GM18508 (cell line): ENCODE data around the gene SPHK2.
"Not testable (repeated sequence)": the region's sequence is repeated elsewhere in the genome, so short reads cannot be mapped to it uniquely, and the experiment has no call there.

ENCODE experiments used
- ATAC-seq: cut with Tn5 transposase; IDR thresholded peaks from one replicate; pipeline ENCODE4 v1.9.1; 2021; ENCODE audit warnings: moderate number of reproducible peaks; ENCODE audit not compliant: insufficient read depth, unreplicated experiment

SPHK2 gene

DNA sequence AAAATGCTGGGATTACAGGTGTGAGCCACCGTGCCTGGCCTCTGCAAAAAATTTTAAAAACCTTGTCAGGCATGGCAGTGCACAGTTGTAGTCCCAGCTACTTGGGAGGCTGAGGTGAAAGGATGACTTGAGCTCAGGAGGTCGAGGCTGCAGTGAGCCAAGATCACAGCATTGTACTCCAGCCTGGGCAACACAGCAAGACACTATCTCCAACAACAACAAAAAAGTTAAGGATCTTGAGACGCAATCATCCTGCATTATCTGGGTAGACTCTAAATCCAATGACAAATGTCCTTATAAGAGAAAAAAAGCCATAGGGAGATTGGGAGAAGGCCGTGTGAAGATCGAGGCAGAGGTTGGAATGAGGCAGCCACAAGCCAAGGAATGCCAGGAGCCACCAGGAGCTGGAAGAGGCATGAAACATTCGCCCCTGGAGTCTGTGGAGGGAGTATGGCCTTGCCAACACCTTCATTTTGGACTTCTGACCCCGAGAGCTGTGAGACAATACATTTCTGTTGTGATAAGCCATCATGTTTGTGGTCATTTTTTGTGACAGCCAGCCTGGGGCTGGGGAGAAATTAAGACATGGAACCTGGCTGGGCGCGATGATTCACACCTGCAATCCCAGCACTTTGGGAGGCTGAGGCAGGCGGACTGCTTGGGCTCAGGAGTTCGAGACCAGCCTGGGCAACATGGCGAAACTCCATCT is 31.8 kb downstream of the SPHK2 start:
- ATAC-seq = no peak

DNA sequence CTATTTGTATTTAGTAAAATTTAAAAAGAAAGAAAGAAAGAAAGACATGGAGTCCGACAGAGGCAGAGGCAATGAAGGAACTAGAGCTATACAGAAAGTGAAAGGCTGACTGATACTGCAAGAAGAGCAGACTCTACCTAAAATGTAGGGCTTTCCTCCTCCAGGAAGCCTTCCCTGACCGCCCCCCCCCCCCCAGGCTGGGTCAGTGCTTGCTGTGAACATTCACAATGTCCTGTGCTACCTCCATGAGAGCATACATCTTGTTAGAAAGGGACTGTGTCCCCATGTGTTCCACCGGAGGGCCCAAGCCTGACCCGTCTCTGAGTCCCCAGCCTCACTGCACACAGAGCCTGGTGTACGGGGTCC is 32.4 kb downstream of the SPHK2 start:
- ATAC-seq = no peak

- no peak for ATAC-seq
Measured at GRCh38 chr19:48654299-48655059, 35.2 kb downstream of the SPHK2 start.

GRCh38 chr19:48656840-48657474 is 37.7 kb downstream of the SPHK2 start:
- ATAC-seq = no peak

DNA sequence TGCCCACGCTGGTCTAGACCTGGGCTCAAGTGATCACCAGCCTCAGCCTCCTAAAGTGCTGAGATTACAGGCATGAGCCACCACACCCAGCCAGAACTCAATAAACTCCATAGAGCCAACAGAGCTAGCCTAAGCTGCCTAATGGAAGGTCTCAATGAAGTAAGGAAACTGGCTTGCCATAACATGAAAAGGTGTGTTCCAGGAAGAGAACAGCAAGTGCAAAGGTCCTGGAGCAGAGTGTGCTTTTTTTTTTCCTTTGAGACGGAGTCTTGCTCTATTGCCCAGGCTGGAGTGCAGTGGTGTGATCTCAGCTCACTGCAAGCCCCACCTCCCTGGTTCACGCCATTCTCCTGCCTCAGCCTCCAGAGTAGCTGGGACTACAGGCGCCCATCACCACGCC is 38.5 kb downstream of the SPHK2 start:
- not testable (repeated sequence) for ATAC-seq

- no peak for ATAC-seq
Measured at GRCh38 chr19:48658483-48658882, 39.2 kb downstream of the SPHK2 start.

- no peak for ATAC-seq
Measured at GRCh38 chr19:48659768-48660167, 40.5 kb downstream of the SPHK2 start.

- ATAC-seq = peak; percentile 62
Measured at GRCh38 chr19:48660852-48661710, 41.8 kb downstream of the SPHK2 start.

- no peak for ATAC-seq
Measured at GRCh38 chr19:48661711-48662090, 42.4 kb downstream of the SPHK2 start.

- no peak for ATAC-seq
Measured at GRCh38 chr19:48663667-48664066, 44.4 kb downstream of the SPHK2 start.

- ATAC-seq = no peak
Measured at GRCh38 chr19:48664476-48664875, 45.2 kb downstream of the SPHK2 start.

- no peak for ATAC-seq
Measured at GRCh38 chr19:48665786-48666185, 46.5 kb downstream of the SPHK2 start.

DNA sequence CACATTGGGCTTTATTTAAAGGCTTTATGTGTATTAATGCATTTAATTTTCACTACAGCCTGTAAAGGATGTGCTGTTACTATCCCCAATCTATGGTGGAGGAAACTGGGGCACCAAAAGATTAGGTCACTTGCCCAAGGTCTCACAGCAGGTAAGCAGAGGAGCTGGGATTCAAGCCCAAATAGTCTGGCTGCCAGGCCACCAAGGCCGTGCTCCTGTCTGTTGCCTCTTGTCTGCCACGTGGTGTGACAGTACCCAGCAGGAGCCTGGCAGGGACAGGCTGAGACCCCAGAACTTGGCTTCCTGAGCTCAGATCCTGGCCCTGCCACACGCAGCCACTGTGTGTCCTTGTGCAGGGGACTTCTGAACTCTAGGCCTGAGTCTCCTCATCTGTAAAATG is 49.0 kb downstream of the SPHK2 start:
- no peak for ATAC-seq

- ATAC-seq = no peak
Measured at GRCh38 chr19:48668761-48669160, 49.5 kb downstream of the SPHK2 start.

- ATAC-seq = no peak
Measured at GRCh38 chr19:48669903-48670668, 50.8 kb downstream of the SPHK2 start.

- ATAC-seq = no peak
Measured at GRCh38 chr19:48670699-48671445, 51.6 kb downstream of the SPHK2 start.

DNA sequence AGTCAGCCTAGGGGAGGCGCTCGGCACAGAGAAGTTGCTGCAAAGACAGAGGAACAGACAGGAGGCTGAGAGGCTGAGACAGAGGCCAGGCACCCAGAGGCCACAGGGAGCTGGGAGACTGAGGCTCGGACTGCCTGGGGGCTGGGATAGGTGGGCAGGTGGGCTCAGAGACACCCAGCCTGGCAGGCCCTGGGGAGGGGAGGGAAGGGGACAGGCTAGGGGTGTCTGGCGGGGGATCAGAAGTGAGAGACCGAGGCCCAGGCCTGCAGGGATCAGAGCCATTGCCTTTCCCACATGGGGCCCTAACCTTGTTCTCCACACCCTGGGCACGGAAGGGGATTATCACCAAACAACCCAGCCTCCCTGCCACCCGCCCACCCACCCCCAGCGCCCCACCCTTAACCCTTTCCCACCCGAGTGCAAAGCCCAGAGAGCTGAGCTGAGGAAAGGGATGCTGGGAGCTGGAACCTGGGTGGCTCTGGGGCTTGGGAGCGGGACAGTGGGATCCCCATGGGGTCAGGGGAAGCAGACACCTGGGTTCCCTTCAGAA is 52.2 kb downstream of the SPHK2 start:
- no peak for ATAC-seq

DNA sequence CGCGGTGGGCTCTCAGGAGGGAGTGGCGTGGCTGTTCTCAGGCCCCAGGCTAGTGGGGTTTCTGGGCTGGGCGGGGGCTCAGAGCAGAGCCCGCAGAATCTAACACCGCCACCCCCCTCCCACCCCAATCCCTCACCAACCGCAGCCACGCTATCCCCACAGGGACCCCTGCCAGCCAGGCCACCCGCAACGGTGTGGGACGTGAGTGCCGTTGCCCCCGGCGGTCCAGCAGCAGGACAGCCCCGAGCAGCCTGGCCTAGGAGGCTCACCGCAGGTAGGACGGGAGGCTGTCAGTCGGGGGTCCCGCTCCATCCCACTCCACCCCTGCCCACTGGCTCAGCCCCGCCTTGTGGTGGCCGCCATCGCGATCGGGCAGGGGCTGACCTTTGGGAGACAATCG is 53.7 kb downstream of the SPHK2 start, which contains the start of gene NTN5:
Gene NTN5, minus strand, starts transcription at position 24 of the 400 bp plus-strand sequence. CDS start 2,031 bp downstream, outside the sequence.
- no peak for ATAC-seq
